Measurements from ENCODE around the gene SEC61B.
"Not testable (repeated sequence)": the region's sequence is repeated elsewhere in the genome, so short reads cannot be mapped to it uniquely, and the experiment has no call there.

DNA sequence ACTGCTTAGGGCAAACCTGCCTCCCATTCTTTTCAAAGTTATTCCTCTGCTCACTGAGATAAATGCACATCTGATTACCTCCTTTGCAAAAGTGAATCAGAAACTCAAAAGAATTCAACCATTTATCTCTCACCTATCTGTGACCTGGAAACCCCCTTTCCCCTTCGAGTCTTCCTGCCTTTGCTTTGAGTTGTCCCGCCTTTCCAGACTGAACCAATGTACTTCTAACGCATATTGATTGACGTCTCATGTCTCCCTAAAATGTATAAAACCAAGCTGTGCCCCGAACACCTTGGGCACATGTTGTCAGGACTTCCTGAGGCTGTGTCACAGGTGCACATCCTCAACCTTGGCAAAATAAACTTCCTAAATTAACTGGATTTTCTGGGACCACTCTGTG lies 25.6 kb upstream of the SEC61B start:
- TF ChIP-seq, protein P1, sequence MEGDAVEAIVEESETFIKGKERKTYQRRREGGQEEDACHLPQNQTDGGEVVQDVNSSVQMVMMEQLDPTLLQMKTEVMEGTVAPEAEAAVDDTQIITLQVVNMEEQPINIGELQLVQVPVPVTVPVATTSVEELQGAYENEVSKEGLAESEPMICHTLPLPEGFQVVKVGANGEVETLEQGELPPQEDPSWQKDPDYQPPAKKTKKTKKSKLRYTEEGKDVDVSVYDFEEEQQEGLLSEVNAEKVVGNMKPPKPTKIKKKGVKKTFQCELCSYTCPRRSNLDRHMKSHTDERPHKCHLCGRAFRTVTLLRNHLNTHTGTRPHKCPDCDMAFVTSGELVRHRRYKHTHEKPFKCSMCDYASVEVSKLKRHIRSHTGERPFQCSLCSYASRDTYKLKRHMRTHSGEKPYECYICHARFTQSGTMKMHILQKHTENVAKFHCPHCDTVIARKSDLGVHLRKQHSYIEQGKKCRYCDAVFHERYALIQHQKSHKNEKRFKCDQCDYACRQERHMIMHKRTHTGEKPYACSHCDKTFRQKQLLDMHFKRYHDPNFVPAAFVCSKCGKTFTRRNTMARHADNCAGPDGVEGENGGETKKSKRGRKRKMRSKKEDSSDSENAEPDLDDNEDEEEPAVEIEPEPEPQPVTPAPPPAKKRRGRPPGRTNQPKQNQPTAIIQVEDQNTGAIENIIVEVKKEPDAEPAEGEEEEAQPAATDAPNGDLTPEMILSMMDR (IDR thresholded peaks at IDR 0.05), result not testable (repeated sequence)
- TF ChIP-seq POLR2A (IDR thresholded peaks at IDR 0.05), result not testable (repeated sequence)

Measured in right lobe of liver (tissue), 4 donors.